HepG2 (cell line): ENCODE data around the gene TH. TPM values are rescaled to one million over a fixed set of nuclear protein-coding genes. Genes with fewer than 3 reads are reported as not detected.

ENCODE experiments used
- DNMT1 ChIP-seq: sonication (generic); formaldehyde crosslinking; IDR thresholded peaks from 2 replicates; pipeline ENCODE4 v1.5.1; 2020; ENCODE audit warnings: mild to moderate bottlenecking, missing genetic modification reagents
- KDM6A ChIP-seq: IDR thresholded peaks from 2 replicates; pipeline ENCODE4 v1.6.1; 2016; ENCODE audit warnings: low read depth
- MYC ChIP-seq: sonication (generic); formaldehyde crosslinking; IDR thresholded peaks from 2 replicates; pipeline ENCODE4 v1.9.0; 2021; ENCODE audit warnings: missing genetic modification reagents, borderline replicate concordance
- NONO ChIP-seq, 2 experiments: fragments of 450-650 bp in 1 of 2; sonication (generic) in 1 of 2; formaldehyde crosslinking in 1 of 2; IDR thresholded peaks in 1 of 2; conservative IDR thresholded peaks in 1 of 2; 2 replicates each; pipeline versions ENCODE4 v1.6.1 to v1.8.0; 2017 to 2022; ENCODE audit warnings: mild to moderate bottlenecking in 1 of 2, missing genetic modification reagents in 1 of 2, moderate library complexity in 1 of 2
- PLRG1 ChIP-seq: fragments of 450-650 bp; conservative IDR thresholded peaks from 2 replicates; pipeline ENCODE4 v1.6.1; 2016
- PLSCR1 ChIP-seq: sonication (generic); formaldehyde crosslinking; IDR thresholded peaks from 2 replicates; pipeline ENCODE4 v1.5.0; 2020; ENCODE audit warnings: missing genetic modification reagents, mild to moderate bottlenecking, borderline replicate concordance
- SP140L ChIP-seq: sonication (generic); formaldehyde crosslinking; IDR thresholded peaks from 2 replicates; pipeline ENCODE4 v1.4.0; 2020; ENCODE audit warnings: missing genetic modification reagents, borderline replicate concordance
- TOPORS ChIP-seq: sonication (generic); formaldehyde crosslinking; IDR thresholded peaks from 2 replicates; pipeline ENCODE4 v1.8.0; 2023; ENCODE audit warnings: mild to moderate bottlenecking, missing genetic modification reagents
- ZBTB10 ChIP-seq: sonication (generic); formaldehyde crosslinking; IDR thresholded peaks from 2 replicates; pipeline ENCODE4 v1.4.0; 2020; ENCODE audit warnings: missing genetic modification reagents, borderline replicate concordance
- ZBTB21 ChIP-seq: sonication (generic); formaldehyde crosslinking; IDR thresholded peaks from 2 replicates; pipeline ENCODE4 v1.4.0; 2020; ENCODE audit warnings: missing genetic modification reagents
- ZBTB38 ChIP-seq: sonication (generic); formaldehyde crosslinking; IDR thresholded peaks from 2 replicates; pipeline ENCODE4 v1.5.1; 2020; ENCODE audit warnings: mild to moderate bottlenecking, missing genetic modification reagents
- ZFYVE20 ChIP-seq: sonication (generic); formaldehyde crosslinking; IDR thresholded peaks from 2 replicates; pipeline ENCODE4 v1.8.0; 2023; ENCODE audit warnings: low read depth, mild to moderate bottlenecking, moderate library complexity, missing genetic modification reagents, borderline replicate concordance
- ZNF121 ChIP-seq: sonication (generic); formaldehyde crosslinking; IDR thresholded peaks from 2 replicates; pipeline ENCODE4 v1.5.0; 2020; ENCODE audit warnings: mild to moderate bottlenecking, missing genetic modification reagents
- ZNF124 ChIP-seq: sonication (generic); formaldehyde crosslinking; IDR thresholded peaks from 2 replicates; pipeline ENCODE4 v1.4.0; 2020; ENCODE audit warnings: missing genetic modification reagents
- ZNF501 ChIP-seq: sonication (generic); formaldehyde crosslinking; IDR thresholded peaks from 2 replicates; pipeline ENCODE4 v1.5.1; 2020; ENCODE audit warnings: mild to moderate bottlenecking, moderate library complexity, missing genetic modification reagents
- ZNF678 ChIP-seq: sonication (generic); formaldehyde crosslinking; IDR thresholded peaks from 2 replicates; pipeline ENCODE4 v1.4.0; 2020; ENCODE audit warnings: mild to moderate bottlenecking, missing genetic modification reagents
- ZNF749 ChIP-seq: sonication (generic); formaldehyde crosslinking; IDR thresholded peaks from 2 replicates; pipeline ENCODE4 v1.8.0; 2022; ENCODE audit warnings: mild to moderate bottlenecking, missing genetic modification reagents, moderate library complexity, borderline replicate concordance
- polyA plus RNA-seq, 8 experiments: library from polyadenylated mRNA; depleted of rRNA in 3 of 8; stranded (reverse) in 7 of 8; unstranded in 1 of 8; fragments of >200 nt; fragmentation: Illumina TruSeq in 4 of 8; extraction: Trizol in 4 of 8; gene quantifications; 2 replicates each; pipeline versions ENCODE4 v1.2.1 to v1.2.3, GENCODE V29; 2011 to 2016; ENCODE audit warnings: low read depth in 4 of 8, missing spikeins in 1 of 8, mixed read lengths in 1 of 8; ENCODE audit not compliant: insufficient read depth in 1 of 8
- total RNA-seq, 5 experiments: library from RNA; depleted of rRNA; stranded (reverse); fragments of >200 nt; fragmentation: Illumina TruSeq; extraction: Trizol; gene quantifications; 2 replicates each; pipeline ENCODE4 v1.2.3, GENCODE V29; 2016; ENCODE audit warnings: low read depth in 1 of 5
- TF ChIP-seq, protein P1 (sequence below): sonication (generic); formaldehyde crosslinking; IDR thresholded peaks from 2 replicates; pipeline ENCODE4 v1.4.0; 2020; ENCODE audit warnings: mild to moderate bottlenecking, missing genetic modification reagents
- TF ChIP-seq, protein P2 (sequence below): sonication (generic); formaldehyde crosslinking; IDR thresholded peaks from 2 replicates; pipeline ENCODE4 v1.5.0; 2020; ENCODE audit warnings: missing genetic modification reagents
- TF ChIP-seq, protein P3 (sequence below): sonication (generic); formaldehyde crosslinking; IDR thresholded peaks from 2 replicates; pipeline ENCODE4 v1.4.0; 2020; ENCODE audit warnings: missing genetic modification reagents, borderline replicate concordance

Gene TH
- total and polyA plus RNA-seq, 2 of the 13 experiments (the other 11 are each of a cell fraction or from before 2014, with no cell fraction given) = 0.36 TPM; not detected in 1

GRCh38 chr11:2211113-2211971, 39.7 kb upstream of the TH start (continued):
- peak; percentile 98 for TF ChIP-seq ZNF121 (CRISPR knock-in tag)
- no peak for TF ChIP-seq ZFYVE20 (CRISPR knock-in tag)
- peak; percentile 36; the same call in 1 of the 2 replicates for TF ChIP-seq ZBTB21 (CRISPR knock-in tag)
- TF ChIP-seq ZNF124 = peak; percentile 87; the same call in 1 of the 2 replicates
- TF ChIP-seq PLRG1 = no peak
- TF ChIP-seq DNMT1 = no peak
- no peak for TF ChIP-seq PLSCR1 (CRISPR knock-in tag)
- peak; percentile 99 for TF ChIP-seq KDM6A
- TF ChIP-seq ZNF749 (CRISPR knock-in tag) = peak; percentile 52; the same call in 1 of the 2 replicates
- peak; percentile 90 for TF ChIP-seq MYC (CRISPR knock-in tag)
- TF ChIP-seq NONO (IDR thresholded peaks at IDR 0.05) = no peak
- TF ChIP-seq NONO (CRISPR knock-in tag; conservative IDR thresholded peaks at IDR 0.05) = peak; percentile 82
- TF ChIP-seq, protein P1, sequence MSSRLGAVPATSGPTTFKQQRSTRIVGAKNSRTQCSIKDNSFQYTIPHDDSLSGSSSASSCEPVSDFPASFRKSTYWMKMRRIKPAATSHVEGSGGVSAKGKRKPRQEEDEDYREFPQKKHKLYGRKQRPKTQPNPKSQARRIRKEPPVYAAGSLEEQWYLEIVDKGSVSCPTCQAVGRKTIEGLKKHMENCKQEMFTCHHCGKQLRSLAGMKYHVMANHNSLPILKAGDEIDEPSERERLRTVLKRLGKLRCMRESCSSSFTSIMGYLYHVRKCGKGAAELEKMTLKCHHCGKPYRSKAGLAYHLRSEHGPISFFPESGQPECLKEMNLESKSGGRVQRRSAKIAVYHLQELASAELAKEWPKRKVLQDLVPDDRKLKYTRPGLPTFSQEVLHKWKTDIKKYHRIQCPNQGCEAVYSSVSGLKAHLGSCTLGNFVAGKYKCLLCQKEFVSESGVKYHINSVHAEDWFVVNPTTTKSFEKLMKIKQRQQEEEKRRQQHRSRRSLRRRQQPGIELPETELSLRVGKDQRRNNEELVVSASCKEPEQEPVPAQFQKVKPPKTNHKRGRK = no peak
- TF ChIP-seq, protein P2, sequence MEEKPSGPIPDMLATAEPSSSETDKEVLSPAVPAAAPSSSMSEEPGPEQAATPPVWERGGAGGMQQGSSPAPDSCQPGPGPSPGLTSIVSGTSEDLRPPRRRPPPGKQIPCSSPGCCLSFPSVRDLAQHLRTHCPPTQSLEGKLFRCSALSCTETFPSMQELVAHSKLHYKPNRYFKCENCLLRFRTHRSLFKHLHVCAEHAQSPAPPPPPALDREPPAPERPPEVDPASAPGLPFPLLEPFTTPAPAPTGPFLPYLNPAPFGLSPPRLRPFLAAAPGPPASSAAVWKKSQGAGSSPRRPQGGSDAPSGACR = peak; percentile 94
- TF ChIP-seq TOPORS (CRISPR knock-in tag) = peak; percentile 83; the same call in 1 of the 2 replicates
- TF ChIP-seq SP140L (CRISPR knock-in tag) = no peak
- peak; percentile 83 for TF ChIP-seq ZNF501 (CRISPR knock-in tag)
- TF ChIP-seq, protein P3, sequence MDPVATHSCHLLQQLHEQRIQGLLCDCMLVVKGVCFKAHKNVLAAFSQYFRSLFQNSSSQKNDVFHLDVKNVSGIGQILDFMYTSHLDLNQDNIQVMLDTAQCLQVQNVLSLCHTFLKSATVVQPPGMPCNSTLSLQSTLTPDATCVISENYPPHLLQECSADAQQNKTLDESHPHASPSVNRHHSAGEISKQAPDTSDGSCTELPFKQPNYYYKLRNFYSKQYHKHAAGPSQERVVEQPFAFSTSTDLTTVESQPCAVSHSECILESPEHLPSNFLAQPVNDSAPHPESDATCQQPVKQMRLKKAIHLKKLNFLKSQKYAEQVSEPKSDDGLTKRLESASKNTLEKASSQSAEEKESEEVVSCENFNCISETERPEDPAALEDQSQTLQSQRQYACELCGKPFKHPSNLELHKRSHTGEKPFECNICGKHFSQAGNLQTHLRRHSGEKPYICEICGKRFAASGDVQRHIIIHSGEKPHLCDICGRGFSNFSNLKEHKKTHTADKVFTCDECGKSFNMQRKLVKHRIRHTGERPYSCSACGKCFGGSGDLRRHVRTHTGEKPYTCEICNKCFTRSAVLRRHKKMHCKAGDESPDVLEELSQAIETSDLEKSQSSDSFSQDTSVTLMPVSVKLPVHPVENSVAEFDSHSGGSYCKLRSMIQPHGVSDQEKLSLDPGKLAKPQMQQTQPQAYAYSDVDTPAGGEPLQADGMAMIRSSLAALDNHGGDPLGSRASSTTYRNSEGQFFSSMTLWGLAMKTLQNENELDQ (CRISPR knock-in tag) = no peak
- TF ChIP-seq ZBTB10 (CRISPR knock-in tag) = peak; percentile 75; the same call in 1 of the 2 replicates
- TF ChIP-seq ZBTB38 = peak; percentile 97
- TF ChIP-seq ZNF678 (CRISPR knock-in tag) = no peak
